Activated gamma-delta T cell treated with Interleukin-2 at 50 U/mL for 16 hours (primary cell): ENCODE measurements around the gene POM121C.
"Not testable (repeated sequence)": the region's sequence is repeated elsewhere in the genome, so short reads cannot be mapped to it uniquely, and the experiment has no call there.

Source experiments
- DNase-seq: peaks from one replicate; pipeline ENCODE4 v3.0.0-alpha.2; 2020

POM121C gene

DNA sequence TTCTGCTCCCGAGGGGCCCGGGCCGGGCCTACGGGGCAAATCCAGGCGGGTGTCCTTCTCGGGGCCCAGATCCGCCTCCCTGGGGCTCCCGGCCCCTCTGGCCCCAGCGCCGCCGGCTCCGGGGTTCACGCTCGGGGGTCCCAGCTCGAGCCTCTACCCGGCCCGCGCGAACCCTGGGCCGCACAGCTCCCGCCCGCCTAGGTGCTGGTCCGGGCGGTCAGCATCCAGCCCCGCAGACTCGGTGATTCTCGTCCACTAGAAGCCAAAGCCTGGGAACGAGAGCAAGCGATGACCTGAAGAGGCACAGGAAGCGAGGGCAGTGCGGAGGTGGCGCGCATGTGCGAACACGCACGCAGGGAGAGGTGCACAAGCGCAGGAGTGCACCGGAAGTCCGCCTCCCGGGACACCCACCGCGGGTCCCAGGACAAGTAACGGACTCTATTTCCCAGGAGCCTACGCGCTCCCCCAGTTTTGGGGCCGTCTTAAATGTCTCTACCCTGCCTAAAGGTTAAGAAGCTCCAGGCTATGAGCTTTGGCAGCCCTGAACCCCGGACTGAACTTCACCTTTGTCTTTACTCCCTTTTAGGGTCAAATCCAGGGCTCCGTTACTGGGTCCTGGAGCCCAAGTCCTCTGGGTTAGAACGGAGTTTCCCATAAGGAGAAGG, at the start of gene POM121C:
POM121C (minus strand) TSS at position 321 of the 665 bp plus-strand sequence. CDS start 44,803 bp downstream, outside the sequence.
- peak; percentile 83 for DNase-seq

DNA sequence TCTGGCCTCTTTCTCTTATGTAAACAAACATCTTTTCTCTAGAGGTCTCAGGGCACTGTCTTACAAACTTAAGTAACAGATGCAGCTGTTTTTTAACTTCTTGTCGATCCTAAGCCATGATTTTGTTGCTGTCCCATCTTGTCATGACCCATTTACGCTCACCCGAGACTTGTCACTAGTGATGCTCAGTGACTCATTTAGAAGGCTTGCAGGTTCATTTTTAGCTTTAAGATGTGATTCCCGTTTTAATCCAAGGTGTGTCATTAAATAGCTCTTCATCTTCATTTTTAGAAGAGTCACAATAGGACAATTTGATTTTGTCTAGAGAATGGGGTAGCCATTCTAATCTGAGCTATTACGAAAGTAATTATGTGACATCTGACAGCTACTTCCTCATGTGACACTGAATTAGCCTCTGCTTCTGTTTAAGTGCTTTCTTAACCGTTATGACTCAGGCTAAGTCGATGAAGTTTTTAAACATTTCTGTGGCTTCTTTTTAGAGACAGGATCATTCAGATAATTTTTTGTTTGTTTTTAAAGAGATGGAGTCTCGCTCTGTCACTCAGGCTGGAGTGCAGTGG, 48.7 kb upstream of the POM121C start:
- DNase-seq, result no peak

DNA sequence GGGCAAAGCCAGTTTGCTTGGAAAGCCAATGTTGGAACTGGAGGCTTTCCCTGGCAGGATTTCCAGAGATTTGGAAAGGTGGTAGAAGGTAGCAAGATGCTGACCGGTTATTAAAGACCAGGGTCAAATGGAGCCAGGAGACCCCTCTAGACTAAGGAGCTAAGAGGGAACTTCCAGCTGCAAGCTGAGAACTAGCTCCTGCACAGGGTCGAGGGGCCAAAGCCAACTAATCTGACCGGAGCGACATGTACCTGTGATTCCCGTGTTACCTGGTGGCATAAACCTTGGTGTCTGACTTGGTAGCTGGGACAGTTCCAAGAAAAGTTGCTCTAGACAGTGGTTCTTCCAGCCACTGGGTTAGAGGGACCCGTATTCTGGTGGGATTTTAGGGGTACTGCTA, 47.8 kb upstream of the POM121C start:
- DNase-seq, result no peak

DNA sequence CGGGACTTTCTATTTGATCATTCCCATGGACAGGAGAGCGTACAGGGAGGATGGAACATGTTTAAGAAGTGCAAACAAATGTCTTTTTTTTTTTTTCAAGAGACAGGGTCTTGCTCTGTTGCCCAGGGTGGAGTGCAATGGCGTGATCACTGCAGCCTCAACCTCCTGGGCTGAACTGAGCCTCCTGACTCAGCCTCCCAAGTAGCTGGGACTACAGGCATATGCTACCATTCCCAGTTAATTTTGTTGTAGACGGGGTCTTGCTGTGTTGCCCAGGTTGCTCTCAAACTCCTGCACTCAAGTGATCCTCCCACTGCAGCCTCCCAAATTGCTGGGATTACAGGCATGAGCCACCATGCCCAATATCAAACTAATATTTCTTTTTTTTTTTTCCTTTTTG, 46.5 kb upstream of the POM121C start:
- no peak for DNase-seq

DNA sequence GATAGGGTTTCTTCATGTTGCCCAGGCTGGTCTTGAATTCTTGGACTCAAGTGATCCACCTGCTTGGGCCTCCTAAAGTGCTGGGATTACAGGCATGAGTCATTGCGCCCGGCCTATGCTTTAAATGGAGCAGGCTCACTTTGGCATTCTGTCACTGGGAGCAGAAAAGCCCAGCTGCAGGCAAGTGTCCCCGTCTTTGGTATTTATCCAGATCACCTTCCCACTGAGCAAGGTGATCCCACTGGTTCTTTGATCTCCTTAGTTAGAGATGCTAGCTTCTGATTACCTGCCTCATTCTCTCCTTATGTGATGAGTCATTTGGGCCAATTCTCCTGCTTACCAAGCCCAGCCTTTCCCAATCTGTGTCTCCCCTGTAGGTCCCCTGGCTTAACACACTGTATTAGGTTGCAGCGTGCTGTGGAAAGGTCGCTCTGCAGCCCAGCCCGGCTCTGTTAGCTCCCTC, 45.3 kb upstream of the POM121C start:
- no peak for DNase-seq

DNA sequence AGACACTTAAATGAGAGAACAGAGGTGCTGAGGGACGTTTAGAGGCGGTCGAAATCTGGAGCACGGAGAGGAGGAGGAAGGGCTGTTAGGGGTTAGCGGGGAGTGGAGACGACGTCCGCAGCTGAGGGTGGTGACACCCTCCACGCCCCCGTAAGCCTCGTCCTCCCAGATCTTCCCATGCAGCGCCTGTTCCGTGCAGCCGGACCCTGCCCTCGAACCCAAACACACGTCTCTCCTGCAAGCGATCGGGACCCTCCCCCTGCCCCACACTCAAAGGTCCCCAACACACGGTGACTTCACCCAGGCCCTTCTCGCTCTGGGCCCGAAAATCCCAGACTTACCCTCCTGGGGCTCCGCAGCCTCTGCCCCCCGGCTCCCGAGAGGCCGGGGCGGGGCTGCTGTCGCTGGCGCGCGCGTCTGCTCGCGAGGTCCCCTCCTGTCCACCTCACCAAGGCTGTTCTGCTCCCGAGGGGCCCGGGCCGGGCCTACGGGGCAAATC, 41.2 kb upstream of the POM121C start:
- DNase-seq, result not testable (repeated sequence)

DNA sequence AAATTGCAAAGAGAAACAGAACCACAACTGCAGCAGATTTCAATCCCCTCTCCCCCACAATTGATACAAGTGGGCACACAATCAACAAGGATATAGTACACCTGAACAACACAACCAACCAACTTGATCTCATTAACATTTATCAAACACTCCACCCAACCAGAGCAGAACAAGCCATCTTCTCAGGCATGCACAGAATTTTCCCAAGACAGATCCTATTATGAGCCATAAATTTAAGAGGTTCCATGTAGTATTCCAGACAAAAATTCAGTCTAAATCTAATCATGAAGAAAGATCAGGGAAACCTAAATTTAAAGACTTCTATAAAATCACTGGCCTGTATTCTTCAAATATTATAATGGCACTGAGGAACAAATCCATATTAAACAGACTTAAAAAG, 35.6 kb upstream of the POM121C start:
- DNase-seq, result not testable (repeated sequence)

DNA sequence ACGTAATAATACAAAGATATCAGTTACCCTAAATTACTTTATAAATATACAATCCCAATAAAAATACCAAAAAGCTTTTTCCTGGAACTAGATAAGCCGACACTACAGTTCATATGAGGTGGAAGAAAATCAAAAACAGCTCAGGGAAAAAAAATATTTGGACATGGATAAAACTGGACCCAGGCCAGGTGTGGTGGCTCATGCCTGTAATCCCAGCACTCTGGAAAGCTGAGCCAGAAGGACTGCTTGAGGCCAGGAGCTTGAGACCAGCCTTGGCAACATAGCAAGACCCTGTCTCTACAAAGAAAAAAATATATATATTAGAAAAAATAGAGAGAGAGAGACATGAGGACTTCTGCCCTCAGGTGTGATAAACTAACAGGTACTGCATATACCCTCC, 32.7 kb upstream of the POM121C start:
- not testable (repeated sequence) for DNase-seq

DNA sequence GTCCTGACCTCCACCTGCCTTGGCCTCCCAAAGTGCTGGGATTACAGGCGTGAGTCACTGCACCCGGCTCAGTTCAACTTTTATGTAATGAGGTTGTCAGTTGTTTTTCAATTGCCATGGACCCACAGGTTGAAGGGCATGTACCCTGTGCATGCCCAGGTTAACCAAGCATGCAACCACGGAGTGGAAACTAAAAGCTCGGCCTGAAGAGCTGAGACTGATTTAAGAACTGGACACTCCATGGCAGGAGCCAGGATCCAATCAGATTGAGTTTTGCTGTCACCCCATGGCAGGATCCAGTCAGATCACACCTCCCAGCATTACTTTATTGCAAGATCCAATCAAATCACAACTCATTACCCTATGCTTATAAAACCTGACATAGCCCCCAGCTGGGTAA, 22.9 kb upstream of the POM121C start:
- not testable (repeated sequence) for DNase-seq

DNA sequence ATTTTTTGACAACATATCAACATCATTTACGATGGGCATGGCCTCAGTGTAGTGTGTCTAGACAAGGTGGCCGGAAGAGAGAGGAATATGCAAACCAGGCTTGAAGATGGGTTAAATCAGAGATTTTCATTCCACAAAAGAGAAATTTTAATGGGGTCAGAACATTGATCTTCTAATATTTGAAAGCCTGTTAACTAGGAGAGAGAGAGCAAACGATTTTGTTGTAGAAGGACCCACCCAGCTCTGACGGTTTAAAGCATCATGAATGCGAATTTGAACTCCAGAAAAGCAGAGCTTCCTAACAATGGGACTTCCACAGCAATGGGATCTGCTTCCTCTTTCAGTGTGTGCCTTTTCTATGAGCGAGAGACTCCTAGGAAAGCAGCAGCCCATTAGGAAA, 5.9 kb upstream of the POM121C start, which contains the start of gene SPDYE5:
SPDYE5 (plus strand) TSS at position 301 of the 400 bp plus-strand sequence. CDS start 1,728 bp downstream, outside the sequence.
- not testable (repeated sequence) for DNase-seq

DNA sequence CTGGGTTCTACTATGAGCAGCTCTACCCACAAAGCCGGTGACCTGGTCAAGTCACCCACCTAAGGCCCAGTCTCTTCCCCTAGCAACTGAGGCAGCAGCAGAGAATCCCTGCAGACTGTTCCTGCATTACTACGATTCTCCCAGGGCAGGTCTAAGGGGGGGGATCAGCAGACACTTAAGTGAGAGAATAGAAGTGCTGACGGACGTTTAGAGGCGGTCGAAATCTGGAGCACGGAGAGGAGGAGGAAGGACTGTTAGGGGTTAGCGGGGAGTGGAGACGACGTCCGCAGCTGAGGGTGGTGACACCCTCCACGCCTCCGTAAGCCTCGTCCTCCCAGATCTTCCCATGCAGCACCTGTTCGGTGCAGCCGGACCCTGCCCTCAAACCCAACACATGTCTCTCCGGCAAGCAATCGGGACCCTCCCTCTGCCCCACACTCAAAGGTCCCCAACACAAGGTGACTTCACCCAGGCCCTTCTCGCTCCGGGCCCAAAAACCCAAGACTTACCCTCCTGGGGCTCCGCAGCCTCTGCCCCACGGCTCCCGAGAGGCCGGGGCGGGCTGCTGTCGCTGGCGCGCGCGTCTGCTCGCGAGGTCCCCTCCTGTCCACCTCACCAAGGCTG, 632 bp downstream of the POM121C start:
- DNase-seq, result not testable (repeated sequence)

DNA sequence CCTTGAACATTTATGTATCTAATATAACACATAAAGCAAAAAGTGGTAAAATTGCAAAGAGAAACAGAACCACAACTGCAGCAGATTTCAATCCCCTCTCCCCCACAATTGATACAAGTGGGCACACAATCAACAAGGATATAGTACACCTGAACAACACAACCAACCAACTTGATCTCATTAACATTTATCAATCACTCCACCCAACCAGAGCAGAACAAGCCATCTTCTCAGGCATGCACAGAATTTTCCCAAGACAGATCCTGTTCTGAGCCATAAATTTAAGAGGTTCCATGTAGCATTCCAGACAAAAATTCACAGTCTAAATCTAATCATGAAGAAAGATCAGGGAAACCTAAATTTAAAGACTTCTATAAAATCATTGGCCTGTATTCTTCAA, 5.8 kb downstream of the POM121C start:
- not testable (repeated sequence) for DNase-seq

DNA sequence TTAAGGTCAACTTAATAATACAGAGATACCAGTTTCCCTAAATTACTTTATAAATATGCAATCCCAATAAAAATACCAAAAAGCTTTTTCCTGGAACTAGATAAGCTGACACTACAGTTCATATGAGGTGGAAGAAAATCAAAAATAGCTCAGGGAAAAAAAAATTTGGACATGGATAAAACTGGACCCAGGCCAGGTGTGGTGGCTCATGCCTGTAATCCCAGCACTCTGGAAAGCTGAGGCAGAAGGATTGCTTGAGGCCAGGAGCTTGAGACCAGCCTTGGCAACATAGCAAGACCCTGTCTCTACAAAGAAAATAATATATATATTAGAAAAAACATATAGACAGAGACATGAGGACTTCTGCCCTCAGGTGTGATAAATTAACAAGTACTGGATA, 8.6 kb downstream of the POM121C start:
- not testable (repeated sequence) for DNase-seq

DNA sequence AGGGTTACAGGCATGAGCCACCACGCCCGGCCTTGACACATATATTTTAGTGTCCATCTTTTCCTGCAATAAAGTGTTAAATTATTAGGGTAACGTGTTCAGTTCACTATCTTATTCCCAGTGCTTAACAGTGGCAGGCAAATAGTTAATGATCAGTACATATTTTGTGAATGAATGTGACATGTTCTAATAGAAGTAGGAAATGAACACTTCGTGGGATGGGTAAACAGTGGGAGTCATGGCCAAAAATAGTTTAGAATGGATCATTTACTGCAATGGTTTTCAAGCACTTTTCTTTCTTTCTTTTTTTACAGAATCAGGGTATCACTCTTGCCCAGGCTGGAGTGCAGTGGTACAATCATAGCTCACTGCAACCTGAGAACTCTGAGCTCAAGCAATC, 15.9 kb downstream of the POM121C start:
- DNase-seq, result not testable (repeated sequence)

DNA sequence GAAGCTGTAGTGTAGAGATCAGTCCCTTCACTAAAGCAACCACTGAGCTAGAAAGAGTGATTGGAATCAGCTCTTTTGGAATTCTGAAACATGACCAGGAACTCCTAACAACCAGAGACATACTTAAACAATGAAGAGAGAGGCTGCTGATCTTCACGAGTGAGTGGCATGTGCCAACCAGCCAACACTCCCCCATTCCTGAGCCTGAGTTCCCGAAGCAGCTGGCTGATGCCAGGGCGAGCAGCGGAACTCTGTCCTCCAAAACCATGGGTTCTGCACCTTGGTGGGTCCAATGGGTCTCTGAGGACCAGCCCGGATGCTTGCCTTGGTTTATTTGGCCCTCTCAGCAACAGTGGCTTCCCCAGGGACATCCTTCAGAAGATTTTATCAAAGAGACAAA, 25.6 kb downstream of the POM121C start:
- DNase-seq, result not testable (repeated sequence)

DNA sequence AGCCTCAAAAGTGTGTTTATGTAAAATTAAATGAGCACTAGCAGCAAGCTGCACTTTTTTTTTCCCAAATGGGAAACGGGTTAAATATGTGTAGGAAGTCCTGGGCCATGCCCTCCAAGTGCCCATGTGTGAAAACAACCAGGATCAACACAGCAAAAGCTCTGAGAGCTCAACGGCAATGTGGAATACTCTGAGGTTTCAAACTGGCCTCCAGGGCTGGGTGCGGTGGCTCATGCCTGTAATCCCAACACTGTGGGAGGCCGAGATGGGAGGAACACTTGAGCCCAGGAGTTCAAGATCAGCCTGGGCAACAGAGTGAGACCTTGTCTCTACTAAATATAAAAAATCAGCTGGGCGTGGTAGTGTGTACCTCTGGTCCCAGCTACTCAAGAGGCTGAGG, 28.1 kb downstream of the POM121C start:
- DNase-seq, result not testable (repeated sequence)

DNA sequence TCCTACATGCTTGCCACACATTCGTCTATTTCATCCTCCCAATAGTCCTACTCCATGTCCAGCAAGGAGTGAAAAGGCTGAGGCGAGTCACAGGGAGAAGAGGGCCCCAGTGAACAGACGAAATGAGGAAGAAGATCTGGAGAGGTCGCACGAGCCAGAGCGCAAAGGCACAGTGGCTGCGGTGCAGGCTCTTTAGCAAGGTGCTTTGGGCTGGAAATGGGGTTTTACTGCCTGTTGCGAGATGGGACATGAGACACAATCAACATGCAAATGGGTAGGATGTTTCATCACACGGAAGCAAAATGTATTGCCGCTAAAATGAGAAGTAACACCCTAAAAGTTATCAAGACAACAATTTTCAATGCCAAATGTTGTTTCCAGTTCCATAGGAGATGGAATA, 29.7 kb downstream of the POM121C start:
- not testable (repeated sequence) for DNase-seq

DNA sequence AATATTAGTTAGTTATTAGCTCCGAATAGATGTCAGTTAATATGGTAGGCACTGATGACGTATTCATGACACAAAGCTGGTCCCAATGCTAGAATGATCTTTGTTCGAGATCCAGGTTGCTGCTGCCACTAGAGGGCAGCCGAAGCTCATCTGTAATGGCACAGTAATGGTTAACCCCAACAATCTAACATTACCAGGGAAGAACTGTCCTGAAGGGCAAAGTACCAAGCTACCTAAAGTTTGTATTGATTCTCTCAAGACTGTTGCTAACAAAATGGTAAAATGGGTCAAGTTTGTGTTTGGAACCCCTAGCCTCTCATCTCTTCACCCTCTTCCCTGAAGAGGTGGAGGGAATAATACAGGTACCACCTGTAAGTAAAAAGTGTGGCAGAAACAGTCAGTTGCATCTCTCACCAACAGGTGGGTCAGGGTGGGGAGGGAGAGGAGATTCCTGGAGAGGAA, 33.6 kb downstream of the POM121C start:
- not testable (repeated sequence) for DNase-seq

DNA sequence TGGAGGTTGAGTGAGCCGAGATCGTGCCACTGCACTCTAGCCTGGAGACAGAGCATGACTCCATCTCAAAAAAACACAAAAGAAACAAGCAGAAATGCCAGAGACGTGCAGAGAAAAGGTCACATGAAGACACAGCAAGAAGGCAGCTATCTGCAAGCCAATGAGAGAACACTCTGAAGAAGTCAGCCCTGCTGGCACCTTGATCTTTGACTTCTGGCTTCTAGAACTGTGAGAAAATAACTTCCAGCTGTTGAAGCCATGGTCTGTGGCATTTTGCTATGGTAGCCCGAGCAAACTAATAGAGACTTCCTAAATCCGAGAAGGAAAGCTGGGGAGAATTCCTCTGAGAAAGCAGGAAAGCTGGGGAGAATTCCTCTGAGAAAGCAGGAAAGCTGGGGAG, 36.2 kb downstream of the POM121C start:
- DNase-seq, result not testable (repeated sequence)

DNA sequence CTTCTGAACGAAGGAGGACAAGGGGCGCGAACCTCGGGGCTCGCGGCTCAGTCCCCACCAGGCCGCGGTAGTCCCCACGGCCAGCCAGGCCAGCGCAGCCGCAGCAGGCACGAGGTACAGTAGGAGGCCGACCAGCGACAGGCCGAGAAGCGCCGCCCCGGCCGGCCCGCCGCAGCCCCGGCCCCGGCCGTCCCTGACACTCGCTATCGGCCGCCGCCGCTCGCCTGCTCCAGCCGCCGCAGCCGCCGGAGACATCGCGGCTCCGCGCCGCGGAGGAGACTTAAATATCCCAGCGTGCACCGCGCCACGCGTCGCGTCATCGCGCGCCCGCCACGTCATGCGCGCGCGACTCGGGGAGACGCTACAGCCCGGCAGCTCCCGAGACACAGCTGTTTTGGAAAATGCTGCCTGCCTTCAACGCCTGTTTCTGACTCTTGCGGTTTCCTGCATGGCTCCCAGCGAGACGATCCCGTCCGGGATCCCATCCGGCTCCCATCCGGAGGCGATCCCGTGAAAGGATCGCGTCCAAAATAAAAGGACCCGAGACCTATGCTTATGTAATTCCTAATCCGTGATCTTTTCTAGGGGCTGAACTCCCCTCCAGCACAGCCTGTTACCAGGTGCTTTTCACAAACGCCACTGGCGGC, 43.5 kb downstream of the POM121C start:
- not testable (repeated sequence) for DNase-seq

DNA sequence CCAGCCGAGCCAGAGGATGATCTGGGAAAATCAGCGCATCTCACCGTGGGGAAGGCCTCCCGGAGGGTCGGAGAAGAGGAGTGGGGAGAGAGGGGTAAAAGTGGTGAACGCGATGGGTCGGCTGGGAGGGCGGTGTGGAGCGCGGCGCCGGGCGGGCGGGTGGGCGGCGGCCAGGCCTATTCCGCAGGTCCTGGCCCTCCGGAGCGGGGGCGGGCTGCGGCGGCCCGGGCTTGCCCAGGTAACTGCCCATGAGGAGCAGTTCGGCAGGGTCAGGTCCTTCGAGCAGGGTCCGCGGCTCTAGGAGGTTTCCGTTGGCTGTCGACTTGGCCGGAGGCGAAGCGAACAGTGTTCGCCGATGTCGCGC, 44.0 kb downstream of the POM121C start:
- DNase-seq, result not testable (repeated sequence)

DNA sequence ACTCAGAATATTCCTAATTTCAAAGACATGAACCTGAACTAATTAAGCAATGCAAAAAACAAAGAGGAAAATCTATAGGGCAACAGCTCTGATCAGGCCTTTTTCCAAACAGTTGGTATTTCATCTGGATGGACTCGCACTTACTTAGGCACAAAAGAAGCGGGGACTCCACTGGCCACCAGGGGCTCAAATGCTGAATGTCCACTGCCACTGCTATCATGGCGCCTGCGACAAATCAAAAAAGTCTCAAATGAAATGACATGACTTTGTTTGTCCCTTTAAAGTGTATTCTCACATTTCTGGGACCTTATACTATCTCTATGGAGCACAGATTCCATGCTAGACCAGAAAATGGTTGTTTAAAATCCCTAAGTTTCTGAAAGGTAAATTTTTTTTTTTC, 47.1 kb downstream of the POM121C start:
- not testable (repeated sequence) for DNase-seq

DNA sequence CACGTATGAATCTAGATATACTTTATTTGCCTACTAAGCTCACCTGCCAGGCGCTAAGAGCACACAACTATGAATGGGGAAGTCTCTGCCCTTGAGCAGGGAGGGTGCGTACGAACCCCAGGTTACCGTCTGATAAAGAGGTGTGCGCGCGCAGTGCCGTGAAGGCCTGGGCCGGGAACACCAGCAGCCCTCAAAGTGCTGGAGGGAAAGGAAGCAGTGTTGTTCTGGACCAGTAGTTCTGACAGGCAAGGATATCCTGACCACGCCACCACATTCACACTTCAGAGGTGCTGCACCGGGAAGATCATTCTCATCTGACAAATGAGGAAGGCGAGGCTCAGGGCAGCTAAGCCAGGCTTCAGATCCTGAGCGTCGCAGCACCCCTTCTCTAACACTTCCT, 62.6 kb downstream of the POM121C start:
- DNase-seq, result not testable (repeated sequence)
